Measurements from ENCODE around the gene PELO.
"Not testable (repeated sequence)": the region's sequence is repeated elsewhere in the genome, so short reads cannot be mapped to it uniquely, and the experiment has no call there.

The PELO gene

GRCh38 chr5:52800394-52801213 lies 12.9 kb downstream of the PELO start:
- DNase-seq (ENCODE audit: low read depth in 2 of 2): no peak

- DNase-seq (ENCODE audit: low read depth in 2 of 2): no peak
These were observed 13.6 kb downstream of the PELO start for GRCh38 chr5:52801329-52801728.

DNA sequence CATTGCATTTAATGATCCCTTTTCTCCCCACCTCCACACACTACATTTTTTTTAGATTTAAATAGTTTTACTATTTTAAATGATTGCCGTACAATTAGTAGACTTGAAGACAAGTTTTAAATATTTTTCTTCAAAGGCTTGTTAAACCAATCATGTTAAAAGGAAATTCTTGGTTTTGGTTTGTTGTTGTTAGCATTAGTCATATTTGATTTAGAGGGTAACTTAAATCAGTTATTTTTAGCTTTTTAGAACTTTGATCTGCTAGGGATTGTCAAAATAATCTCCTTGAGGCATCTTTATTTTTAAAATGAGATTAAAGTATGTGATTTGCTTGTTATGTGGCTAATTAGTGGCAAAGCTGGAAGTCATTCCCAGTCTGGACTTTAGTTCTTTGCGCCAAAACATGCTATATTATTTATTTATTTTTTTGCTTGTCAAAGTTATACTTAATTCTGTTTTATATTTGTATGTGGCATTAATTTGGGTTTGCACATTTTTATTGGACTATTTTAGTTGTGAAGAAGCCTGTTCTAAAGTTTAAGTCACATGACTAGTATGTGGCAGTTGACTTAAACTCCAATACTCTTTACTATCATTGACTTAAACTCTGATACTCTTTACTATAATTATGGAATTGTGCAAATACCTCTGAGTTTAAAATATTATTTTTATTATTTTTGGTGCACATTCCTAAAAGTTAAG lies 14.7 kb downstream of the PELO start:
- no peak for DNase-seq (ENCODE audit: low read depth in 2 of 2)

- DNase-seq (ENCODE audit: low read depth in 2 of 2): no peak
These were observed 15.2 kb downstream of the PELO start for GRCh38 chr5:52802974-52803336.

- no peak for DNase-seq (ENCODE audit: low read depth in 2 of 2)
These were observed 16.7 kb downstream of the PELO start for GRCh38 chr5:52804387-52804791.

DNA sequence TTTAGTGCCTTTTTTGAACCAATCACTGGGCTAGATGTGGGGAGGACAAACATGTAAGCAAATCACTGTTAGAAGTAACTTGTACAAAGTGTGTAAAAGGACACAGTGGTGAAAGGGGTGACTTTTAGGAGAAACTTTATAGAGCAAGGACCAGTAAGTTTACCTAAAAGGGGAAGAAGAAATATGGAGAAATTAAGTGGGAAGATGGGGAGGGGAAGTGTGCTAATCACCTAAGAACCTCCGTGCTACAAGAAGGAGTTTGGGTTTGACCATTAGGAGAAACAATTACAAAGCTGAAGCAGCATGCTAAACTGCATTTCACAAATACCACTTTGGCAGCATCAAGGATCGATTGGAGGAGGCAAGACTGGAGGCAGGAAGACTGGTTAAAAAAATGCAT lies 17.3 kb downstream of the PELO start:
- no peak for DNase-seq (ENCODE audit: low read depth in 2 of 2)

DNA sequence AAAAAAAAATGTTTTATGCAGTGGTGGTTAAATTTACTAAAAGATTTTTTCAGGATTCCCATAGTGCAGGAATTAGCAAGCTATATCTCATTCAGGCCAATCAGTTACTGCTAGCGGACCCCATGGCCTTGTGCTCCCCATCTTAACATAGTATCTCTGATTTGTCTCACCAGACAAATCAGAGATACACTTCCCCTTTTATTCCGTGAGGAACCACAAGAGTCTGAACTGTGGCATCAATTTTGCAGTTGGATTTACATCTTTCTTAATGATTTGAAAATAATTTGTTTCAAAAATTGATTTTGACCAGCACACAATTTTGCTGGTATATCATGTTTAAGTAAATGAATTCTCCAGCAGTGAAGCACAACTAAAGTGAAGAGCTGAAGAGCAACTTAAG lies 17.9 kb downstream of the PELO start:
- no peak for DNase-seq (ENCODE audit: low read depth in 2 of 2)

GRCh38 chr5:52807037-52807436 lies 19.3 kb downstream of the PELO start:
- DNase-seq (ENCODE audit: low read depth in 2 of 2): no peak

- no peak for DNase-seq (ENCODE audit: low read depth in 2 of 2)
These were observed 20.0 kb downstream of the PELO start for GRCh38 chr5:52807723-52808122.

GRCh38 chr5:52808316-52808901 lies 20.7 kb downstream of the PELO start:
- no peak for DNase-seq (ENCODE audit: low read depth in 2 of 2)

DNA sequence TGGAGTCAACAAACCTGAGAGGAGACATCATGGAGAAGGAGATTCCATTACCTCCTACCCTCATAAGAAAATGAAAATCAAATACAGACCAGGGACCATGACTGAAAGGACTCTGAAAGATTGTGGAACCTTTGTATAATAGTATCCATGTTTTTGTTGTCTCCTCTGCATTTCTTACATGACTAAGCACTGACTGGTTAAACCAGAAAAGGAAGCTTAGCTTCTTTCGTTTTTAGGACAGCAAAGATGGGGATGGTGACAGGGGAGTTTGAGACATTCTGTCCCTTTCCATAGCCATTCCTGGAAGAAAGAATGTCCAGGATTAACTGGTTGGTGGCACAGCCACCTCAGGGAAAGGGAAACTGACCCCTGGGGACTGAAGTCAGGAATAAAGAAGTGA lies 22.2 kb downstream of the PELO start:
- DNase-seq (ENCODE audit: low read depth in 2 of 2): no peak

DNA sequence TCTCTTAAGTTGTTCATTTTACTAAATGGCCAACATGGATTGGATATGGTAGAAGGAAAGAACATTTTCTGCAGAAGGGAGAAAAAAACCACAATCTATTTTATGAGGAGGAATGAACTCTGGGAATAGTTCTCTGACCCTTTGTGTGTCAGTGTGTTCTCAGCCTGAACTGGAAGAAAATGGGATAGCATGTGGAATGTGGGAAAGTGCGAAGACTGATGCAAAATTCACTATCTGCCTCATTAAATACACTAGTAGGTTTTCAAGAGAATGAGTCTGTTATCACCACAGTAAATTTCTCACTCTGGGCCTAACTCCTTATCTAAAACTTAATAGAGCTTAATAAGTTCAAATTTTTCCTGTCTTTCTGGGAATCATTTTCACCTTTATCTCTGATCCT lies 22.7 kb downstream of the PELO start:
- no peak for DNase-seq (ENCODE audit: low read depth in 2 of 2)

GRCh38 chr5:52811067-52811749 lies 23.5 kb downstream of the PELO start:
- peak in 1 of 2 experiments; percentile 14 for DNase-seq (ENCODE audit: low read depth in 2 of 2)

GRCh38 chr5:52814352-52815148 lies 26.8 kb downstream of the PELO start:
- no peak for DNase-seq (ENCODE audit: low read depth in 2 of 2)

DNA sequence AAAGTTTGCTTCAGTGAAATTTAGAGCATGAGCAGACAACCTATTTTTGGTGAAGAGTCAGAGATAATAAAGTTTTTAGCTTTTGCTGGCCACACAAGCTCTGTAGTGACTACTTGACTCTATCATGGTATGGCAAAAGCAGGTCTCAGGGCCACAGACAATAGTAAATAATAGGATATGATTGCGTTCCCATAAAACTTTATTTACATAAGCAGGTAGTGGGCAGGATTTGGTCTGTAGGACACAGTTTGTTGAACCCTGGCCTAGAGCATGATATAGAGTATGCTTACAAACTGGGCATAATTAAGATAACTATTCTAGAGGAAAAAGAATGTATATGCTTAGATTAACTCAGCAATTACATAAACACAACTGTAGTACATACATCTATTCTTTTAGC lies 30.1 kb downstream of the PELO start:
- no peak for DNase-seq (ENCODE audit: low read depth in 2 of 2)

- DNase-seq (ENCODE audit: low read depth in 2 of 2): no peak
These were observed 30.6 kb downstream of the PELO start for GRCh38 chr5:52818360-52818759.

DNA sequence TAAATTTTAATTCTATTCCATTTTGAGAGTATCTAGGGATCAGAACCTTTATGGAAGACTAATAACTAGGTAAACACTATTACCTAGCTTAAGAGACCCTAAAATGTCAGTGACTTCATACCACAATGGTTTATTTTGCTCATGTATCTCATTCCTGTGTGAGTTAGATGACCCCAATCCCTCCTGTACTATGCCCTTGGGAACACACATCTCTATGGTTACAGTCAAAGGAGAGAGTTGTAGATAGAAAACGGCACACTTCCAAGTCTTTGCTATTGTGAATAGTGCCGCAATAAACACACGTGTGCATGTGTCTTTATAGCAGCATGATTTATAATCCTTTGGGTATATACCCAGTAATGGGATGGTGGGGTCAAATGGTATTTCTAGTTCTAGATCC lies 31.1 kb downstream of the PELO start:
- not testable (repeated sequence) for DNase-seq (ENCODE audit: low read depth in 2 of 2)

GRCh38 chr5:52821901-52822300 lies 34.2 kb downstream of the PELO start:
- no peak for DNase-seq (ENCODE audit: low read depth in 2 of 2)

GRCh38 chr5:52822437-52822836 lies 34.7 kb downstream of the PELO start:
- no peak for DNase-seq (ENCODE audit: low read depth in 2 of 2)

- DNase-seq (ENCODE audit: low read depth in 2 of 2): no peak
These were observed 37.1 kb downstream of the PELO start for GRCh38 chr5:52824827-52825226.

DNA sequence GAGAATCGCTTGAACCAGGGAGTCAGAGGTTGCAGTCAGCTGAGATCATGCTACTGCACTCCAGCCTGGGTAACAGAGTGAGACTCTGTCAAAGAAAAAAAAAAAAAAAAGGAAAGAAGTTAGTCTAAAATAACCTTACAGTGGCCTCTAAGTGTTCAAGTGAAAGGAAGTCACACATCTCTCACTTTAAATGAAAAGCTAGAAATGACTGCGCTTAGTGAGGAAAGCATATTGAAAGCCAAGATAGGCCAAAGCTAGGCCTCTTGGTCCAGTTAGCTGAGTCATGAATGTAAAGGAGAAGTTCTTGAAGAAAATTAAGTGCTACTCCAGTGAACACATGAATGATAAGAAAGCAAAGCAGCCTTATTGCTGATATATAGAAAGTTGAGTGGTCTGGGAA lies 38.1 kb downstream of the PELO start:
- DNase-seq (ENCODE audit: low read depth in 2 of 2): no peak

- no peak for DNase-seq (ENCODE audit: low read depth in 2 of 2)
These were observed 40.1 kb downstream of the PELO start for GRCh38 chr5:52827815-52828214.
